Inflammatory macrophage treated with lipopolysaccharide for 1 hour (primary cell): ENCODE data around the gene MTARC2.
"Not testable (repeated sequence)": the region's sequence is repeated elsewhere in the genome, so short reads cannot be mapped to it uniquely, and the experiment has no call there.

Experiments
- DNase-seq, 2 donors: peaks; one replicate each; pipeline ENCODE4 v3.0.0-alpha.2; 2020 to 2022

Gene MTARC2

DNA sequence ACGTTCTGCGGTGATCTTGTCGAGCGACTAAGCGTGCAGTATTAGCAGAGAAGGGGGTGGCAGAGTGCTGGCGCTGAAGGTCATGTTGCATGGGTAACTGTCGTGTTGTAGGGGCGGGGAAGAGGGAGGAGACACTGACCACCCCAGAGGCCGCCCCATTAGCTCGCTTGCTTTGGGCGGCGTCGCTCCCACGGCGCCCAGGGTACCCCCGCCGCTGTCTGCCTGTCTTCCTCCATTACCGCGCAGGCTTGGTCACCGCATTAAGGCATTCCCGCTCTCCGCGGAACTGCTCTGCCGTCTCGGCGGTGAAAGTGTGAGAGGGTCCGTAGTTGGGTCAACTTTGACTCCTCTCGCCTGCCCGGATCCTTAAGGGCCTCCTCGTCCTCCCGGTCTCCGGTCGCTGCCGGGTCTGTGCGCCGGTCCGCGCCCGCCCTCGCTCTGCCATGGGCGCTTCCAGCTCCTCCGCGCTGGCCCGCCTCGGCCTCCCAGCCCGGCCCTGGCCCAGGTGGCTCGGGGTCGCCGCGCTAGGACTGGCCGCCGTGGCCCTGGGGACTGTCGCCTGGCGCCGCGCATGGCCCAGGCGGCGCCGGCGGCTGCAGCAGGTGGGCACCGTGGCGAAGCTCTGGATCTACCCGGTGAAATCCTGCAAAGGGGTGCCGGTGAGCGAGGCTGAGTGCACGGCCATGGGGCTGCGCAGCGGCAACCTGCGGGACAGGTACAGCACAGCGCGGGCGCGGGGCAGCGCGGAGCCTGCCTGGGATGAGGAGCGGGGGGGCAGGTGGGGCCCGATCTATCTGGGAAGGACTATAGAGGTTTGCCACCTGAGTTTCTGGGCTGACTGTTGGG is at the start of gene MTARC2:
Gene MTARC2 (plus strand): TSS at position 234 of the 846 bp plus-strand sequence. CDS start 210 bp downstream, at position 444.
- peak; percentile 23 to 51 for DNase-seq

DNA sequence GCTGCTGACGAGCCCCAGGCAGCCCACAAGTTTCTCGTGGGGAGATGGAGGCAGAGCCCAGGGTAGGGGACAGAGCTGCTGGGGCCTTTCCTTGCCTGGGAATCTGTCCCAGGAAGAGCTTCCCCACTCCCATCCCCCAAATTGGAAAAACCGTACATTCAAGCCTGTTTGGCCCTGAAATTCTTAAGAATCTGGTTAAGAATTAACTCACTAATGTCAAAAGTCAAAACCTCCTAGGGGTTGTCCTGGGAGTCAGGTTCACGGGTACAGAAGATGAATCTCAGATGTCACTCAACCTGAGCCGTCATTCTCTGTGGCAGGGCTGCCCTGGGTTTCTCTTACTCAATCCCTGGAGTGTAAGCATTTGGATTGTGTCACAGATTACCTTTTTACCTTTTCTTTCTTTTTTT is 49.5 kb upstream of the MTARC2 start:
- DNase-seq: no peak

DNA sequence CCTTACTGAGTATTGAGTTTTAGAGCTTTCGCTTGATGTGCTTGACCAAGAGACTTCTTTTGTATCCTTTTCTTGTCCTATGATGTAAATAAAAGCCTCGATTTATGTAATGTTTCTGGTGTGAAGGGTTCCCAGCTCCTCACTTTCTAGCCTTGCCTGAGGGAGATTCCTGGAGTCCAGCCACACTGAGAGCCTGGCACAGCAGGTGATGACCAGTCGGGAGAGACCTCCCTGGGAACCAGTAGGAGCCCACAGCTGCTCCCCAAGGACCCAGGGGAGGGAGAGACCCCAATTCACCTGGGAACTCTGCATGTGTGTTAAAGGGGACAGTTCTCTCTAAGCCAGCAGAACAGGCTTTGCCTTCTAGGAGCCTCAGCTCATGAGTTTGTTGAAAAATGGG is 49.1 kb upstream of the MTARC2 start:
- no peak for DNase-seq

DNA sequence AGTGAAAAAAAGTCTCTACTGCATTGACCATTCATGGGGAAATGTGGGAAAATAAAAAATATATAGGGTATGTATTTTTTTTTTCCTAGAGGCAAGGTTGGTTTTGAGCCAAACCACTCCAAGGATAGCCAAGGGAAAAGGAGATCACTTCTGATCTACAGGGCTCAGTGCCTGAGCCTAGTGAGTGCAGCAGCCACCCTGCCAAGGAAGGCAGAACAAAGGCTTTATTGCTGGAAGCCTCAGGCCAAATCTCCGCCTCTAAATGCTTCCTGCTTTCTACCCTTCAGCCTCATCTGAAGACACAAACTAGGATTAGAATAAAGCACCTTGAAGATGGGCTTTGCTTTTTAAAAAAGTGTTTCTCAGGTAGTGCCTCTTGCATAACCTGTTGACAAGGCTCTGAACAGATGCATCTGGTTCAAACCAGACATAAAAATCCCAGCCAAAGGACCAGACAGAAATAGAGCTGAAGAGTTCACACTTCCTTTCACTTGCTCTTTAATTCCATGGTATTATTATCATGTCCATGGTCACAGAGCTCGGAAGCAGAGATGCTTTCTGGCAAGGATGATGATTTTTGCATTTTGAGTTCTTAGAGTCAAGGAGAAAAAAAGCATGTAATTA is 47.5 kb upstream of the MTARC2 start:
- no peak for DNase-seq

DNA sequence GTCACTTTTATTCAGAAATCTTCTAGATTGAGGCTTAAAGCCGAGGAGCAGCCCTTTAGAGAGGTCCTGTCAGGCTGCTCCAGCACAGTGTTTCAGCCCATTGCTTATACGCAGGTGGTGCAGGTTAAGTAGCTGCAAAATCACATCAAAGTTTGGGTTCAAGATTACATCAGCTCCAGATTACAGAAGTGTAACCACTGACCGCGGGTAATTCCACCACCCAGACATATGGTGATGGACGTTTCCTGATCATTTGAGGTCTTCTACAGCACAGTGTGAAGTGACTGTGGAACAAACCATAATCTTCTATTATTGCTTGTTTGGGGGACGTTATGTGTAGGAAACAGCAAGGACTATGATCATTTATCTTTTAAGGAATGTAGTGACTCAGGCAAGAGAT is 46.1 kb upstream of the MTARC2 start:
- peak in 1 of 2 donors; percentile 25 for DNase-seq

DNA sequence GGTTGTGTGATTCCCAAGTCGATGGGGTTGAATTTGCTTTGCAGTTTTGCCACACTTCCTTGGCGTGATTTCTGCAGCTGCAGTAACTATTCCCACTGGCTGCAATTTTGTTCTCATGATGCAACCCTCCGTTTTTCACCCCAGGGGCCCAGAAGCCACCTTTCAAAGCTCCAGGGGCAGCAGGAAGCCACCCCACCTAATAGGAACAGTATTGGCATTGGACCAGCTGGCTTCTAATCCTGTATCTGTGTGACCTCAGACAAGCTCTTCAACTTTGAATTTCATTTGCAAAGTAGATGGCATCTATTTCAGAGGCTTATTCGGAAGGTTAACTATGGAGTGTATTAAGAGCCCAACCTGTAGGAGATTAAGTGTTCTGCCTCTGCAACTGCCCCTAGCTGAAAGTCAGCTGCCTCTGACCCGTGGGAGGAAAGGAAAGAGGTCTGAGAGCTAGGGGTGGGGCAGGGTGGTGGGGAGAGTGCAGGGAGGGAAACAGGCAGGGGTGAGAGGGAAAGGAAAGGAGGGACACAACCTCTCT is 45.3 kb upstream of the MTARC2 start:
- no peak for DNase-seq

DNA sequence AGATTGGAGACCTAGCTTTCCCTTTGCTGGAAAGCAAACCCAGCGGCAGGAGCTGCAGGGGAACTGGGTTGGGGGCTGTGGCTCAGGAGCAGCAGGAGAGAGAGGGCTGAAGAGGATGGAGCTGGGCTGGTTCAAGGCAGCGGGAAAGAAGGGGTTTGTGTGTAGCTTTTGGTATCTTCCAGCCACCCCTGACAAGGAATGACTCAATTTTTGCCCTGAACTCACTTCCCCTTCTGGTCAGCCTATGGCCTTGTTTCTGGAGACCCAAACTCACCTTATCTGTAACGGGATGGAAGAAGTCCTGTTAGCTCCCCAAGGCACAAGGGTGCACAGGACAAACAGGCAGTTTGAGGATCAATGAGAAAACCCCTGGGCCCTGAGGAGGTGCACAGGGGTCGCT is 44.8 kb upstream of the MTARC2 start:
- DNase-seq: no peak

DNA sequence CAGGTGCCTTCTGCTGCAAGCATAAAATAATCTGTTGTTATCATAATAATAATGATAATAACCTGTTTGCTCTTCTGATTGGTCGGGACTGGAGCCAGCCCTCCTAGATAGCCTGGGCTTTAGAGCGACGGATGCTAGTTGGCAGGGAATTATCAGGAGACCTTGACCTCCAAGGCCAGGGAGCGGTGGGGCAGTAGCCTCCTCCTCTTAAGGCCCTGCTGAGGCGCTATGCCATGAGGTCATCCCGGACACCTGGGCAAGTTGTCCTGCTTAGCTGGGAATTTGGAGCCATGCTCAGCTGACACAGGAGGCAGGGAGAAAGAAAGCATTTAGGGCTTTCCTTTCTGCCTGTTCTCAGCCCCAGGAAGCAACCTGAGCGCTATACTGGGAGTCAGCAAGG is 42.3 kb upstream of the MTARC2 start:
- DNase-seq: no peak

DNA sequence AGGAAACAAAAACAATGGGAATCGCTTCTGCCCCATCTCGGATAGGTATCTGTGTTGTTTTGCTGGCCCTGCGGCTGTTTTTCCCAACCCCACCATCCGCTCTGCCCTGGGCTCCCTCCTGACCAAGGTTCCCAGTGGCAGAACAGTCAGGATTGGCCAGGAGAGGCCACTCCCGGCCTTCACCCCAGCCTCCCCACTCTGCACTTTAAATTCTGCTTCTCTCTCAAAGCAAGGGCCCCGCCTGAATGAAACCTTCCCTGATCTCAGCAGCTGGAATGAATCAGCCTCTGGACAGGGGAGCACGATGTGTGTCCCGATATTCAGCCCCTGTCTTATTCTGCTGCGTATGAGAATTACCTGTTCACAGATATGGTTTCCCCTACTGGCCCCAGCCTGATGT is 41.6 kb upstream of the MTARC2 start:
- no peak for DNase-seq

DNA sequence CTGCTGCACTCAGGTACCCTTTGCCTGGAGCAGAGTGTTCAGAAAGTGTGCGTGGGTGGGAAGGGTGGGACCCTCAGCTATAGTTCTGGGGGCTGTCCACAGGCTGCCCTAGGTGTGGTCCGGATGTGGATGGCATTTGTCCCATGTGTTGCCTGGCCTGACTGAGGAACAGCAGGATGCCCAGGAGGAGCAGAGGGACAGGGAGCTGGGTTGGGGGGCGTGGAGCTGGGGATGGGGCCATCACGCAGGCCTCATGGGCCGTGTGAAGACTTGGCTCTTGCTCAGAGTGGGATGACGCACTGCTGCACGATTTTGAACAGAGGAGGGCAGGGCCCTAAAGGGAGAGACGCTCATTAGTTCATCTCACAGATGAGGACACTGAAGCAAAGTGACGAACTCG is 41.0 kb upstream of the MTARC2 start:
- DNase-seq: no peak

DNA sequence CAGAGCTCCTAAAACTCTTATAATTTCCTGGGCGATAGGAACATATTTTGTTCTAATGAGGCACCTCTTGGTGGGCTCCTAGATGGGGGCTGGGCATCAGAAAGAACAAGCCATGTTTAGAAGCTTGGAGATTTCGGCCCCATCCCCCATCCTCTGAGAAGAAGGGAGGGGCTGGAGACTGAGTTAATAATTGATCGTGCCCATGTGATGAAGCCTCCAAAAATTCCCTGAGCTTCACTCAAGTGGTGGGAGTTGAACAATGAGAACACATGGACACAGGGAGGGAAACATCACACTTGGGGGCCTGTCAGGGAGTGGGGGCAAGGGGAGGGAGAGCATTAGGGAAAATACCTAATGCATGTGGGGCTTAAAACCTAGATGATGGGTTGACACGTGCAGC is 39.9 kb upstream of the MTARC2 start:
- no peak for DNase-seq

DNA sequence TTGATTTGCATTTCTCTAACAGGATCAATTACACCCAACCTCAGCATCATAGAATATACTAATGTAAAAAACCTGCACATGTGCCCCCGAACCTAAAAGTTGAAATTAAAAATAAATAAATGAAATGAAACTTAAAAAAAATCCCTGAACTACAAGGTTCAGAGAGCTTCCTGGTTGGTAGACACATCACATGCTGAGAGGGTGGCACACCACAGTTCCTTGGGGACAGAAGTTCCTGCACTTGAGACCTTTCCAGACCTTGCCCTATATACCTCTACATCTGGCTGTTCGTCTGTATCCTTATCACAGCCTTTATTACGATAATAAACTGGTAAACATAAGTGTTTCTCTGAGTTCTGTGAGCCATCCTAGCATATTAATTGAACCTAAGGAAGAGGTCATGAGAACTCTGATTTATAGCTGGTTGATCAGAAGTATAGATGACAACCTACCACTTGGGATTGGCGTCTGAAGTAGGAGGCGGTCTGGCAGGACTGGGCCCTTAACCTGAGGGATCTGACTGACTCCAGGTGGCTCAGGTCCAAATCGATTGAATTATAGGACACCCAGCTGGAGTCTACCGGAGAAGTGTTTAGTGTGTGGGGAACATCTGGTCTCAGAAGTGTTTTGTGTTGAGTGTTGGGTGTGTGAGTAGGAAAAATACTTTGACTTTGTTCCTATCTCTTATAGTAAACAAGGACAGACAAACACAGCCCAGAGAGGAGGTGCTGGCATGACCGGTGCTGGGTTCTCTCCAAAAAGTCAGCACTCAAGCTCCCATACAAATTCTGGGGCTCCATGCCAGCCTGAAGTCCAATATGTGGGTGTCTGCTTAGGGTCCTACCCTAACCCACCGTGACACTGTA is 39.0 kb upstream of the MTARC2 start:
- DNase-seq: no peak

DNA sequence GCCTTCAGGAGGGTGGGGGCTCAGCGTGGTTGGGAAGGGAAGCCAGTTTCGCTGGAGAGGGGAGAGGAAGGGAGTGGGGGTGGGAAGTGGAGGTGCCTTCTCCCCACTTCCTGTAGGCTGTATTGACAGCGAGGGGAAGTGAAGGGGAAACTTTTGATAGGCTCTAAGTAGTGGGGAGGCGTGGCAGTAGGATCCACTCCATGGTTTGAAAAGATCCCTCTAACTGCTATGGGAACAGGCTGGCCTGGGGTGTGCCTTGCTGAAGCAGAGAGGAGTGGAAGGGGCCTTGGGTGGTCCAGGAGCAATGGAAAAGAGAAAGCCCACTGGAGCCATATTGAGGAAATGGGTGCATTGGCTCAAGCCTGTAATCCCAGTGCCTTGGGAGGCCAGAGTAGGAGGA is 37.8 kb upstream of the MTARC2 start:
- no peak for DNase-seq

DNA sequence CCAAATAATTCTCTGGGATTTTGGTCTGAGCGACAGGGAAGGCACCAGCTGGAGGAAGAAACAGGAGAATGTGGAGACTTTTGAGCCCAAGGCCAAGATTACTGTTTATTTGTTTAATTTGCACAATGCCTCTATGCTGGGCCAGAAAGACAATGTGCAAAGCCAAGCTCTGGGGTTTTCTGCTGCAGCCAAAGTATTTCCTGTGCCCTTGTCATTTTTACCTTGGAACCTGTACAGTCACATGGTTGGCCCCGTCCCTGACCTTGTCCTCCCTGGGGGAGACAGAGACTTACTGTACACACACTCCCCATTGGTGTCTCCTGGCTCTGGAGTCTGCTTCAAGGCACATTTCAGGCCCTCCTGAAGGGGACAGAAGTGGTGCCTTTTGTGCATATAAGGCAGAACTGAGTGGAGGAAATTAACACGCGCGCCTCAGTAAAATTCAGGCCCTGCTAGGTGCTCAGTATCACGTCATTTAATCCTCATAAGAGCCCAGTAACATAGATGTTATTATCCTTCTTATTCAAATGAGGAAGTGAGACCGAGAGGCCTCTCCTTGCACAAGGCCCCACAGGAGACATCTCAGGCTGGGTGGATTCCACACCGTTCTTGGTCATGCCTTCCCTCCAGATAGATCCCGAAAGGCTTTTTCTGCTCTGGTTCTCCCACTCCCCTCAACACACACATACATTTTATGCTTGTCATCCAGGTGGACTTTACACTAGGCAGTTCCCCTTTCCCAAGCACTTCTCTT is 36.9 kb upstream of the MTARC2 start:
- DNase-seq: peak; percentile 35 to 50

DNA sequence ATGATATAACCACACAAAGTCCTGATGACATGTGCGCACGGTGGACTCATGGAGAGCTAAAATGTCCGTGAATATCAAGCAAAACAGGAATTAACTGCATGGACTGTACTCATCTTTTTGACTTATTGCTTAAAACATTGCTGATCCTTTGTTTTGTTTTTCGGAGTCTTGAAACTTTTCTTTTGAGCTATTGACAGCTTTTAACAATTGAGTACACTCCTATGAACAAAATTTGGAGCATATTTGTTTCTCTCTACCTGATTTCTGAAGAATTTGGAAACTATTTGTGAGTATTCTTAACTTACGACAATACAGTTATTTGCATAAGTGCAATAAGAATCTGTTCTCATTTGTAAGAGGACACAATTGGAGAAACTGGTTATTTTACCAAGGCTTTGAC is 32.1 kb upstream of the MTARC2 start:
- not testable (repeated sequence) for DNase-seq

DNA sequence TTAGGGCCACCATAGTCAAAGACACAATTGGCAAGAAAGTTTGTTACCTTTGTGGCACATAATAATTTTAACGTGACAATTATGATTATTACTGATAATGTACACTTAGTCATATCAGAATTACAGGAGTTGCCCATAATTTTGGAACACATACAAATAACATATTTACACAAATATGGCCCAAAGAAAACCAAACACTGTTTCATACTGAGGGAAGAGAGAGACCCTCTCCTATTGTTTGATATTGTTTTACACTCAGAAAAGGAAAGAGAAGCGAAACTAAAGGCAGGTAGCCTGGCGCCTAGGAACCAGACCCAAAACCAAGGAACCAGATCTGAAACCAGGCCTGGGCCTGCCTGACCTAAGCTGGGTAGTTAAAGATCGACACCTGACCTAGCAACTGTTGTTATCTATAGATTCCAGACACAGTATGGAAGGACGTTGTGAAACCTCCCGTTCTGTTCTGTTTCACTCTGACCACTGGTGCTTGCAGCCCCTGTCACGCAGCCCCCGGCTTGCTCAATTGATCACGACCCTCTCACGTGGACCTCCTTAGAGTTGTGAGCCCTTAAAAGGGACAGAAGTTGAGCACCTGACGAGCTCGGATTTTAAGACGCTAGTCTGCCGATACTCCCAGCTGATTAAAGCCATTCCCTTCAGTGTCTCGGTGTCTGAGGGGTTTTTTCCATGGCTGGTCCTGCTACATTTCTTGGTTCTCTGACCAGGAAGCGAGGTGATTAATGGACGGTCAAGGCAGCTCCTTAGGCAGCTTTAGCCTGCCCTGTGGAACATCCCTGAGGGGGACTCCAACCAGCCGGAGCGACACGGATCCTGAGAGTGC is 30.1 kb upstream of the MTARC2 start:
- no peak for DNase-seq

DNA sequence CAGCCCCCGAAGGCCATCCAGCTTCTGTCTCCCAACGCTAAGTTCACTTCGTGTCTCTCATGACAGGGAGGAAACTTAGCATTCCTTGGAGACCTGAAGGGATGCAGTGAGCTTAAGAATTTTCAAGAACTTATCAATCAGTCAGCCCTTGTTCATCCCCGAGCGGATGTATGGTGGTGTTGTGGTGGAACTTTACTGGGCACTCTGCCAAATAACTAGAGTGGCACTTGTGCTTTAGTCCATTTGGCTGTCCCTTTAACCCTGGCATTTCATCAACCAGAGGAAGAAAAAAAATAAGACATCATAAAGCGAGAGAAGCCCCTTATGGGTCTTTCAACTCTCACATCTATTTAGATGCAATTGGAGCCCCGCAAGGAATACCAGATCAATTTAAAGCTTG is 26.9 kb upstream of the MTARC2 start:
- not testable (repeated sequence) for DNase-seq

DNA sequence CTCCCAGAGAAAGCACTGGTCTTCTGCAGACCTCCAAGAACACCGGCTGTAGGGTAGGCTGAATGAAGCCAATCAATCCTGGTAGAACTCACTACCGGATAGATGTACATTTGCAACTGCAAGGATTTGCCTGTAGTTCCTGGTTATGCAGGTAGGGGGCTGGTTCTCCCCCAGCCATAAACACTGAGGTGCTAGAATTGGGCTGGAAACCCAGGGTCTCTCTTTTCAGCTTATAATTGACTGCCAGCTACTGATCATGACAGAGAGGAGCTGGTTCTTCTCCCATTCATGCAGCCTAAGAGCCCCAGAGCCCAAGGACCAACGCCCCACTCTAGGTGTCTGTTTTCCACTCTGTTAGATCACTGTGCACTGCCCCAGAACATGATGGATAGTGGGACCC is 21.5 kb upstream of the MTARC2 start:
- no peak for DNase-seq

DNA sequence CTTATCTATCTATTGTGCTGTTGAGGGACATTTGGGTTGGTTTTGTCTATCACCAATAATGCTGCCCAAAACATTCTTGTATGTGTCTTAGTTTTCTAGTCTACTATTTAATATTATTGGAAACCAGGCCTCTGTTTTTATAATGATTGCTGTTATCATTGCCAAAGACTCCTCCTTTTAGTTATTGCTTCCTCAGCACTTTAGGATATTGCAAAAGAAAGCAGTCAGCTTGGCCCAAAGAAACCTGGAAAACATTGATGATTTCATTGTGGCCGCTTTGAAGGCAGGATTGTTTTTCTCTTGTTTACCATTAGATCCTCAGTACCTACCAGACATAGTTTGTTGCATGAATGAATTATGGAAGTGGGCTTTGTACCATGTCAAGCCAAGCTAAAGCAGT is 20.6 kb upstream of the MTARC2 start:
- no peak for DNase-seq

DNA sequence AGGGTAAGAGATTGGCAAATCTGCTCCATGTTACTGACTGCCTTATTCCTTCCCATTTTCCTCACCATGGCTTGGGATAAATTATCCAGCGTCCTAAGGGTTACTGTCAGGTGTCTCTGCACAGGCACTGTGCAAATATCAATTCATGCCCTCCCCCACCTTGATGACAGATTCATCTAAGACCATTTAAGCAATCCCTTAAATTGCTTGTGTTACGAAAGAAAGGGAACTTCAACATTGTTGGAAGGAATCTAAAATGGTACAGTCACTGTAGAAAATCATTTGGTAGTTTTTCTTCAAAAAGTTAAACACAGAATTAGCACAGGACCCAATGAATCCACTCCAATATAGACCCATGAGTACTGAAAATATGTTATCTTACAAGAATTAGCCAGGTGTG is 17.6 kb upstream of the MTARC2 start:
- DNase-seq: peak; percentile 51 to 57

DNA sequence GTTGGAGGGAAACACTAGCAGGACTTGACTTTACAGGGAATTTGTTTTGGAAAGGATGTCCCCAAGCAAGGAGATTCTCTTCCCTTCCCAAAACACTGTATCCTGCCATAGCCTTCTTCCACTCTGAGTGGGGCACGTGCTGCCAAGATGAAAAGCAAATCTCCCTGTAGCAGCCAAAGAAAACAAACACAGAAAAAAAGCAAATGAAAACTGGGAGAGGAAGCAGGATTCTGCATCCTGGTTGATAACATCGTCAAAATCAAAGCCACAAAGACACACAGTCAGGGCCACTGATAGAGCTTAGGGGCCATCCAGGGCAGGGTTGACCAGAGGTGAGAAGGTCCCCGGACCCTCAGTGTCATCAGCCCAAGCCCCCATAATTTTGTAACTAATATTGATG is 16.0 kb upstream of the MTARC2 start:
- no peak for DNase-seq

DNA sequence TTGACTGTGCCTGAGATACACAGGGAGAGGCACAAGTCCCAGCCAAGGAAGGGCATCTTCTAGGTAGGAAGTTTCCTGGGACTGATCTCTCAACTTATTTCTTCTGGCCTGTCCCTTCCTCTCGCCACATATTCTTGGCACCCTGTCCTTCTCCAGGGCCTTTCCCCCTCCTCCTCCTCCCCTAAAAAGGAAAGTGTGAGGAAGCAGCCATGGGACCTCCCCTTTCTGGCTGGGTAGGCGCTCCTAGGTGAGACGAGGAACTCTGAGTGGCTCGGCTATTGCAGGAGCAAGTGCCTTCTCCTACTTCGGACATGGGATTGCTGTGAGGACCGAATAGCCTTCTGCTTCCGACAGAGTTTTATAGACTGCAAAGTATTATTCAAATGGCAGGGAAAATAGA is 15.5 kb upstream of the MTARC2 start:
- DNase-seq: no peak
